ENCODE data around the gene PLSCR3. TPM values are rescaled to one million over a fixed set of nuclear protein-coding genes. Genes with fewer than 3 reads are reported as not detected.

PLSCR3 gene
- total RNA-seq, 2 experiments from 2014 or later, result 63.0 to 66.8 TPM

DNA sequence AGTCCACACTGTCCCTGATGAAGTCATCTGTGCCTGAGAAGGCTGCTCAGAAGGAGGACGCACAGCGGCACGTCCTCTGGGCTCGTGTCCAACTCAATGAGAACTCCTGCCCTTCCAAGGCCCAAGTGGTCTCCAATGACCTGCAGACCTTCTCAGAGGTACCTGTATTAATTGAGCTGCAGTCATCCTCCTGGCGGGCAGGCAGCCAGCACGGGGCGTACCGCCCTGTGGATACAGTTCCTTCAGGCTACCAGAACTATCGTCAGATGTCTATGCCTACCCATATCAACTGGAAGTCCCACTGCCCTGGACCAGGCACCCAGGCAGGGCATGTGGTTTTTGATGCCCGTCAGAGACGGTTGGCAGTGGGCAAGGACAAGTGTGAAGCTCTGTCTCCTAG is 38.0 kb upstream of the PLSCR3 start:
- Mint-ChIP-seq H3K9me3 (no peaks in the 10 kb centered on the region), H3K27me3 (no peaks in the 10 kb centered on the region), H3K36me3 (no peaks in the 10 kb centered on the region), H3K4me3 (no peak overlapping the region), H3K27ac (no peak overlapping the region), H3K4me1 (peaks cover 15% of the 10 kb centered on the region)
- no peak for DNase-seq

DNA sequence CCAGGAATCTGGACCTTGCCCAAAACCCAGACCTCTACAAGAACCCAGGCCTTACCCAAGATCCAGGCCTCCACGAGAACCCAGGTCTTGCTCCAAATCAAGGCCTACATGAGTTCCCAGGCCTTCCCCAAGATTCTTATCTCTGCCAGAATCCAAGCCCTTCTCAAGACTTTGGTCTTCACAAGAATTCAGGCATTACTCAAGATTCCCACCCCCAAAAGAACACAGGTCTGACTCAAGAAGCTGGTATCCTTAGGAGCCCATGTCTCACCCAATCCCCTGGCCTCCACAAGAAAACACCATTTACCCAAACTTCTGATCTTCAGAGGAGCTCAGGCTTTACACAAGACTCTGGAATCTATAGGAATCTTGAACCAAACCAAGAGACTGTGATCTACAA is 36.9 kb upstream of the PLSCR3 start:
- no peaks in the 10 kb centered on the region for H3K27me3 Mint-ChIP-seq
- H3K36me3 Mint-ChIP-seq, result no peaks in the 10 kb centered on the region
- peaks cover 8% of the 10 kb centered on the region for H3K4me1 Mint-ChIP-seq
- H3K27ac Mint-ChIP-seq, result no peak overlapping the region
- H3K4me3 Mint-ChIP-seq, result no peak overlapping the region
- DNase-seq, result no peak
- no peaks in the 10 kb centered on the region for H3K9me3 Mint-ChIP-seq

- Mint-ChIP-seq H3K4me3 (no peak overlapping the region), H3K27ac (no peak overlapping the region), H3K36me3 (no peaks in the 10 kb centered on the region), H3K4me1 (no peaks in the 10 kb centered on the region), H3K9me3 (no peaks in the 10 kb centered on the region), H3K27me3 (no peaks in the 10 kb centered on the region)
- DNase-seq, result no peak
These were observed 35.4 kb upstream of the PLSCR3 start for GRCh38 chr17:7429722-7430121.

DNA sequence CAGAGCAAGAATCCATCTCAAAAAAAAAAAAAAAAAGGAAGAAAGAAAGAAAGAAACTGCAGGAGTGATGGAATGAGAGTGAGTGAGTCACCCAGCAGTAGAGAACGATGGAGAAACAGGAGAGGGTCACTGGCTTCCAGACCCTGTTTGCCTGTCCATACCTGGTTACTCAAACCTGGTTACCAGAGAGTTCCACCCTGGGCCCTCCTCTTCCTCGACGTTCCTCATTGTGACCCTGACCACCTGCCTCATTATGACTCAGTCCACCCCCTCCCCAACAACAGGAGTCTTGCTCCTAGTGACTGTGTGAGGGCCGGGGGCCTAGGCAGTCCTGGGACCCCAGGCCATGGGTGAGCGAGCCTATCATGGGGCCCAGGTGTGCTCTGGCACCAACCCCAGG is 34.2 kb upstream of the PLSCR3 start, which contains the start of gene SPEM3:
TSS of gene SPEM3 (plus strand) at position 301 of the 400 bp plus-strand sequence. CDS start at position 347, 46 bp downstream.
- Mint-ChIP-seq H3K4me3 (no peak within 1 kb of the TSS), H3K9me3 (no peaks in the 10 kb centered on the region), H3K27me3 (no peaks in the 10 kb centered on the region), H3K4me1 (no peaks in the 10 kb centered on the region), H3K27ac (no peak within 1 kb of the TSS), H3K36me3 (no peaks in the 10 kb centered on the region)
- DNase-seq, result no peak

GRCh38 chr17:7427549-7427948 is 33.2 kb upstream of the PLSCR3 start:
- H3K9me3 Mint-ChIP-seq, result no peaks in the 10 kb centered on the region
- no peak for DNase-seq
- no peak overlapping the region for H3K4me3 Mint-ChIP-seq
- H3K27me3 Mint-ChIP-seq, result no peaks in the 10 kb centered on the region
- H3K4me1 Mint-ChIP-seq, result no peaks in the 10 kb centered on the region
- H3K27ac Mint-ChIP-seq, result no peak overlapping the region
- no peaks in the 10 kb centered on the region for H3K36me3 Mint-ChIP-seq

- Mint-ChIP-seq H3K4me3 (no peak overlapping the region), H3K27ac (no peak overlapping the region), H3K4me1 (no peaks in the 10 kb centered on the region), H3K27me3 (no peaks in the 10 kb centered on the region), H3K36me3 (no peaks in the 10 kb centered on the region), H3K9me3 (no peaks in the 10 kb centered on the region)
- no peak for DNase-seq
These were observed 32.7 kb upstream of the PLSCR3 start for GRCh38 chr17:7426896-7427489.

GRCh38 chr17:7426203-7426863 is 32.0 kb upstream of the PLSCR3 start:
- Mint-ChIP-seq H3K27ac (no peak overlapping the region), H3K4me3 (no peak overlapping the region), H3K4me1 (no peaks in the 10 kb centered on the region), H3K27me3 (no peaks in the 10 kb centered on the region), H3K36me3 (no peaks in the 10 kb centered on the region), H3K9me3 (no peaks in the 10 kb centered on the region)
- DNase-seq, result no peak

- Mint-ChIP-seq H3K4me1 (no peaks in the 10 kb centered on the region), H3K36me3 (no peaks in the 10 kb centered on the region), H3K4me3 (no peak overlapping the region), H3K27ac (no peak overlapping the region), H3K9me3 (no peaks in the 10 kb centered on the region), H3K27me3 (no peaks in the 10 kb centered on the region)
- DNase-seq, result no peak
These were observed 31.4 kb upstream of the PLSCR3 start for GRCh38 chr17:7425756-7426155.

DNA sequence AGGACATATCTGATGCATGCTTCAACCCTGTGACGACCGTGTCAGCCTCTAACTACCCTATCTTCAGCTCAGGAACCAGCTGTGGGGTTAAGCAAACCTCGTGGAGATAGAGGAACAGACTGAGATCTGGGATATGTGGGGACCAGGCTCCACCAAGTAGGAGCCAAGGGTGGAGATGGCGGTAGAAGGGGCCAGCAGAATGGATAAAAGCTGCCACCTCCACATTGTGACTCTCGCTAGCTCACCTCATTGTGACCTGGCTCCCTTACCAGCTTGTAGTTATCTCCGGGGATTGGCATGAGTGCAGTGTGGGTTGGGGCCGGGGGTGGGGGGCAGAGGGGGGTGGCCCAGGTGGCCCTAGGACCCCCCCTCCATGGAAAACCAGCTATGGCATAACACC is 31.0 kb upstream of the PLSCR3 start, which contains the start of gene SPEM2:
TSS of gene SPEM2 (plus strand) at position 301 of the 400 bp plus-strand sequence. CDS start at position 374, 73 bp downstream.
- no peak within 1 kb of the TSS for H3K4me3 Mint-ChIP-seq
- no peak for DNase-seq
- no peaks in the 10 kb centered on the region for H3K27me3 Mint-ChIP-seq
- H3K36me3 Mint-ChIP-seq, result no peaks in the 10 kb centered on the region
- no peaks in the 10 kb centered on the region for H3K9me3 Mint-ChIP-seq
- no peaks in the 10 kb centered on the region for H3K4me1 Mint-ChIP-seq
- no peak within 1 kb of the TSS for H3K27ac Mint-ChIP-seq

DNA sequence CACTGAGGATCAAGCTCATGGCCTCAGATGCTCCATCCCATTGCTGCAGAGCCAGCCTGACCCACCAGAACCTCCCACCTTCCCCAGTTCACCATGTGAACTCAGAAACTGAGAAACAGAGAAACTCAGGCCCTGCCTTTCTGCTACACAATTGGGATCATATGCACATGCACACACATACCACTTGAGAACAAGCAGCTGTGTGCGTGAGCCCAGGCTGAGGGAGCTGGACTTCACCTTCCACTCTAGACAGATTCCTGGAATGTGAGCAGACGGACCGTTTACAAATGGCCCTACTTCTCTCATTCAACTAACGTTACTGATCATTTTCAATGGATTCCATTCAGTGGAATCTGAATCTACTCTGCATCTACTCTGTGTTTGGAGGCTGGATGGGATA is 29.4 kb upstream of the PLSCR3 start:
- Mint-ChIP-seq H3K4me1 (no peaks in the 10 kb centered on the region), H3K27me3 (no peaks in the 10 kb centered on the region), H3K9me3 (no peaks in the 10 kb centered on the region), H3K27ac (no peak overlapping the region), H3K36me3 (no peaks in the 10 kb centered on the region), H3K4me3 (no peak overlapping the region)
- no peak for DNase-seq

GRCh38 chr17:7421186-7421585 is 26.9 kb upstream of the PLSCR3 start:
- no peaks in the 10 kb centered on the region for H3K9me3 Mint-ChIP-seq
- DNase-seq, result no peak
- H3K4me1 Mint-ChIP-seq, result no peaks in the 10 kb centered on the region
- no peak overlapping the region for H3K27ac Mint-ChIP-seq
- no peaks in the 10 kb centered on the region for H3K27me3 Mint-ChIP-seq
- H3K36me3 Mint-ChIP-seq, result no peaks in the 10 kb centered on the region
- H3K4me3 Mint-ChIP-seq, result no peak overlapping the region

GRCh38 chr17:7419819-7420610 is 25.7 kb upstream of the PLSCR3 start, which contains the start of gene SPEM1:
SPEM1 (plus strand) TSS chr17:7420324; CDS start chr17:7420385, 61 bp downstream.
- H3K27ac Mint-ChIP-seq, result no peak within 1 kb of the TSS
- no peak for DNase-seq
- H3K27me3 Mint-ChIP-seq, result no peaks in the 10 kb centered on the region
- H3K36me3 Mint-ChIP-seq, result no peaks in the 10 kb centered on the region
- H3K4me1 Mint-ChIP-seq, result no peaks in the 10 kb centered on the region
- no peaks in the 10 kb centered on the region for H3K9me3 Mint-ChIP-seq
- no peak within 1 kb of the TSS for H3K4me3 Mint-ChIP-seq

DNA sequence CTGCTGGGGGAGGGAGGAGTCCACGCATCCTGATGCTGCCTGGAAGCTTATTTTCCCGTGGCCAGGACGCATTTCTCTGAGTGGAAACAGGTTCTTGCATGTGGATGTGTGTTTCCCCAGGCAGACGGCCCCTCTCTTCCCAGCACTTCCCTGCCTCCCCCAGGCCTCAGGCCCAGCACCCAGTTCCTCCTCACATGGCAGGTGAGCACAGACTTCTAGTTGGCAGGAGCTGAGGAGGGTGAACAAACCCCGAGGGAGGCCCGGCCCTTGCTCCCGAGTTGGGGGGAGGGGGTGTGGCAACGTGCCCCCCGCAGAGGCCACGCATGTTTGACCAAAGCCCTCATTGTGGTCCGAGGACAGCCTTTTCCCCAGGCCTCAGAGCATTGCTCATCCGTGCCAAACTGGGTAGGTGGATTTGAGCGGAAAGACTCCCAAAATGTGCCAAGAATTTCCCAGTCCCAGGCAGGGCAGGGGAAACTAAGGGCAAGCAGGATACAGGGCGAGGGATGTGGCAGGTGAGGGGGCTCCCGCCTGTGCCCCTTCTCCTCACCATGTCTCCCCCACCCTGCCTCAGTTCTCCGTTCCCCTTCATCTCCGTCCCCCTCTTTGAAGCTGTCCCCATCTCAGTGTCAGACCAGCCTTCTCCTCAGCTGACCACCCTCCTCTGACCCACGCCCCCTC is 24.3 kb upstream of the PLSCR3 start:
- Mint-ChIP-seq H3K36me3 (no peaks in the 10 kb centered on the region), H3K27me3 (no peaks in the 10 kb centered on the region), H3K27ac (no peak overlapping the region), H3K9me3 (no peaks in the 10 kb centered on the region), H3K4me1 (no peaks in the 10 kb centered on the region), H3K4me3 (no peak overlapping the region)
- DNase-seq, result no peak

- no peak for DNase-seq
- no peaks in the 10 kb centered on the region for H3K36me3 Mint-ChIP-seq
- H3K27me3 Mint-ChIP-seq, result no peaks in the 10 kb centered on the region
- no peak overlapping the region for H3K27ac Mint-ChIP-seq
- no peak overlapping the region for H3K4me3 Mint-ChIP-seq
- H3K4me1 Mint-ChIP-seq, result no peaks in the 10 kb centered on the region
- no peaks in the 10 kb centered on the region for H3K9me3 Mint-ChIP-seq
These were observed 22.8 kb upstream of the PLSCR3 start for GRCh38 chr17:7417056-7417655.

- Mint-ChIP-seq H3K4me3 (no peak overlapping the region), H3K27me3 (no peaks in the 10 kb centered on the region), H3K27ac (no peak overlapping the region), H3K36me3 (no peaks in the 10 kb centered on the region), H3K9me3 (no peaks in the 10 kb centered on the region), H3K4me1 (no peaks in the 10 kb centered on the region)
- DNase-seq, result no peak
These were observed 22.0 kb upstream of the PLSCR3 start for GRCh38 chr17:7416323-7416722.
